ENCODE results near the gene CROCC.
A peak's percentile ranks its signal among the peaks of the same experiment; 100 is the strongest.
"Not testable (repeated sequence)": the region's sequence is repeated elsewhere in the genome, so short reads cannot be mapped to it uniquely, and the experiment has no call there.

- TF ChIP-seq ARNTL (CRISPR knock-in tag; IDR thresholded peaks at IDR 0.05; ENCODE audit: borderline replicate concordance, low read depth); TCF4 (CRISPR knock-in tag; IDR thresholded peaks at IDR 0.05; ENCODE audit: borderline replicate concordance); ZC3H10 (CRISPR knock-in tag; IDR thresholded peaks at IDR 0.05); OSR1 (CRISPR knock-in tag; IDR thresholded peaks at IDR 0.05): not testable (repeated sequence)
- TF ChIP-seq, protein P1, sequence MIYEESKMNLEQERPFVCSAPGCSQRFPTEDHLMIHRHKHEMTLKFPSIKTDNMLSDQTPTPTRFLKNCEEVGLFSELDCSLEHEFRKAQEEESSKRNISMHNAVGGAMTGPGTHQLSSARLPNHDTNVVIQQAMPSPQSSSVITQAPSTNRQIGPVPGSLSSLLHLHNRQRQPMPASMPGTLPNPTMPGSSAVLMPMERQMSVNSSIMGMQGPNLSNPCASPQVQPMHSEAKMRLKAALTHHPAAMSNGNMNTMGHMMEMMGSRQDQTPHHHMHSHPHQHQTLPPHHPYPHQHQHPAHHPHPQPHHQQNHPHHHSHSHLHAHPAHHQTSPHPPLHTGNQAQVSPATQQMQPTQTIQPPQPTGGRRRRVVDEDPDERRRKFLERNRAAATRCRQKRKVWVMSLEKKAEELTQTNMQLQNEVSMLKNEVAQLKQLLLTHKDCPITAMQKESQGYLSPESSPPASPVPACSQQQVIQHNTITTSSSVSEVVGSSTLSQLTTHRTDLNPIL (CRISPR knock-in tag; IDR thresholded peaks at IDR 0.05; ENCODE audit: low read depth) = not testable (repeated sequence)
- TF ChIP-seq ESRRG (CRISPR knock-in tag; IDR thresholded peaks at IDR 0.05) (0 out of 2 replicates have a peak, but pooled peaks have one; percentile 16), ZFP30 (CRISPR knock-in tag; IDR thresholded peaks at IDR 0.05) (0 out of 2 replicates have a peak, but pooled peaks have one; percentile 48)
These were observed 26.0 kb upstream of the CROCC start, which contains the start of gene RNU1-2 for GRCh38 chr1:16895598-16896315.

Data from SK-N-SH treated with all-trans-retinoic acid at 6 μM for 48 hours (cell line).